GM10266 (cell line): ENCODE data around the gene SPSB4.

Experiments
- DNase-seq: peaks from one replicate; pipeline ENCODE4 v3.0.0; 2012; ENCODE audit errors: extremely low spot score
- CTCF ChIP-seq: IDR thresholded peaks from 2 replicates; pipeline ENCODE4 v1.5.1; 2012; ENCODE audit warnings: mild to moderate bottlenecking, low read depth; ENCODE audit not compliant: control insufficient read depth, insufficient read depth; ENCODE audit errors: missing control alignments

Gene SPSB4

GRCh38 chr3:141164852-141165251 is 113.7 kb downstream of the SPSB4 start:
- TF ChIP-seq CTCF, result no peak
- no peak for DNase-seq

GRCh38 chr3:141167681-141168080 is 116.5 kb downstream of the SPSB4 start:
- no peak for DNase-seq
- TF ChIP-seq CTCF, result no peak

GRCh38 chr3:141170678-141171295 is 119.6 kb downstream of the SPSB4 start:
- TF ChIP-seq CTCF, result no peak
- no peak for DNase-seq

GRCh38 chr3:141174674-141175073 is 123.5 kb downstream of the SPSB4 start:
- TF ChIP-seq CTCF, result no peak
- no peak for DNase-seq

- DNase-seq, result no peak
- no peak for TF ChIP-seq CTCF
These were observed 125.6 kb downstream of the SPSB4 start for GRCh38 chr3:141176775-141177174.

GRCh38 chr3:141178026-141178425 is 126.9 kb downstream of the SPSB4 start:
- TF ChIP-seq CTCF, result no peak
- no peak for DNase-seq

- DNase-seq, result no peak
- no peak for TF ChIP-seq CTCF
These were observed 127.4 kb downstream of the SPSB4 start for GRCh38 chr3:141178551-141178950.
